Fibroblast of villous mesenchyme (primary cell): Measurements from ENCODE around the gene UBQLN3. TPM values are rescaled to one million over a fixed set of nuclear protein-coding genes. Genes with fewer than 3 reads are reported as not detected.

Experiments
- DNase-seq: peaks from one replicate; pipeline ENCODE4 v3.0.0-alpha.2; 2010; ENCODE audit warnings: low read depth
- H3K4me3 ChIP-seq: 2 replicates; pipeline ENCODE4 v1.5.1; 2011; ENCODE audit warnings: low read depth, mild to moderate bottlenecking, low read length
- total RNA-seq: library from RNA; depleted of rRNA; stranded (reverse); fragments of >200 nt; gene quantifications from 2 replicates; pipeline ENCODE4 v1.2.3, GENCODE V29; 2012
- TF ChIP-seq, protein P1 (sequence below): IDR thresholded peaks from 2 replicates; pipeline ENCODE4 v1.5.1; 2012; ENCODE audit warnings: low read depth, mild to moderate bottlenecking, low read length; ENCODE audit not compliant: insufficient read depth

The UBQLN3 gene
- total RNA-seq: 0.43 TPM in 1 of 2 replicates, not detected in the other

DNA sequence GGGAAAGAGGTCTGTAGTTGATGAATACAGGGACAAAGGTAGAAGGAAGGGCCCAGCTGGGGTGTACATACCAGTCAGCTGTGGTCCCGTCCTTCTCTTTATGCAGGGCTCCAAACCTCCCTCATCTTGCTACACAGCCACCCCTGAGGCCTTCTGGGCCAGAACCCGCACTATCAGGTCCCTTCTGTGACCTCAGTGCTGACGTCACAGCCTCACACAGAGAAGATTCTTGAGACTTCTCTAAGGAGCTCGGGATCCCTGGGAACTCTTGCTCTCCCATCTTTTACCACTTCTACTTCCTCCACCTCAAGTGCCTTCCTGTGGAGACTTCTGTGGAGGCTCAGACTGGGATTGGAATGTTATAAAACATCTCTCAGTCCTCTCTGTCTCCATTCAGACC is at the start of gene UBQLN3:
TSS of gene UBQLN3 (minus strand) at position 155 of the 400 bp plus-strand sequence. CDS start 399 bp downstream, outside the sequence.
- no peak within 1 kb of the TSS for H3K4me3 ChIP-seq
- DNase-seq: no peak
- TF ChIP-seq, protein P1, sequence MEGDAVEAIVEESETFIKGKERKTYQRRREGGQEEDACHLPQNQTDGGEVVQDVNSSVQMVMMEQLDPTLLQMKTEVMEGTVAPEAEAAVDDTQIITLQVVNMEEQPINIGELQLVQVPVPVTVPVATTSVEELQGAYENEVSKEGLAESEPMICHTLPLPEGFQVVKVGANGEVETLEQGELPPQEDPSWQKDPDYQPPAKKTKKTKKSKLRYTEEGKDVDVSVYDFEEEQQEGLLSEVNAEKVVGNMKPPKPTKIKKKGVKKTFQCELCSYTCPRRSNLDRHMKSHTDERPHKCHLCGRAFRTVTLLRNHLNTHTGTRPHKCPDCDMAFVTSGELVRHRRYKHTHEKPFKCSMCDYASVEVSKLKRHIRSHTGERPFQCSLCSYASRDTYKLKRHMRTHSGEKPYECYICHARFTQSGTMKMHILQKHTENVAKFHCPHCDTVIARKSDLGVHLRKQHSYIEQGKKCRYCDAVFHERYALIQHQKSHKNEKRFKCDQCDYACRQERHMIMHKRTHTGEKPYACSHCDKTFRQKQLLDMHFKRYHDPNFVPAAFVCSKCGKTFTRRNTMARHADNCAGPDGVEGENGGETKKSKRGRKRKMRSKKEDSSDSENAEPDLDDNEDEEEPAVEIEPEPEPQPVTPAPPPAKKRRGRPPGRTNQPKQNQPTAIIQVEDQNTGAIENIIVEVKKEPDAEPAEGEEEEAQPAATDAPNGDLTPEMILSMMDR: no peak

GRCh38 chr11:5557751-5558150 is 48.0 kb upstream of the UBQLN3 start:
- DNase-seq: no peak
- TF ChIP-seq, protein P1: no peak
- H3K4me3 ChIP-seq: no peak overlapping the region

DNA sequence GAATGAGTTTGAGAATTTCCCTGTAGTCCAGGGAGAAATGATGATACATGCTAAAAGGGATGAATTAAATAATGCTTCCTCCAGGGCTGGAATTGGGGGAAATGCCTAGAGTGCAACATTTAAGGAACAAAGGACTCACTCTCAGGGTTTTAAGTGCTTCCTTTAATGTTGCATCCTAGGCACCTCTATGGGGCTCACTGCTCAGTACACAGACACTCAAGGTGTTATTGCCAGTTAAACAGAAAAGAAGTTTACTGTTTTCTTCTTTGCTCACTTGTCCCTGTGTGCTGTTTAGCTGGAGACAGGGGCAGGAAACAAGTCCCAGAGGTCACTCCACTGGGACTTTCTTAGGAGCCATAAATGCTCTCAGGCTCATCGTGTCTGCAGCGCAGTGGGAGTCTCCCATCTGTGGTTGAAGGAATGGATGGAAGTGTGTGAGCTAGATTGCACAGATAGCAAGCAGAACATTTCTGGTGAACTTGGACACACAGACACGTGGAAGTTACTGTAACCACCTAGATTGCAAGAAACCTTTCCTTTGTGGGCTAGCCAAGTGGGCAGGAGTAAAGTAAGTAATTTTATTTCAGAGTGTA is 46.9 kb upstream of the UBQLN3 start:
- TF ChIP-seq, protein P1: no peak
- H3K4me3 ChIP-seq: no peak overlapping the region
- no peak for DNase-seq

- no peak for DNase-seq
- no peak overlapping the region for H3K4me3 ChIP-seq
- TF ChIP-seq, protein P1: no peak
Observed at GRCh38 chr11:5553343-5553742, 43.6 kb upstream of the UBQLN3 start.

DNA sequence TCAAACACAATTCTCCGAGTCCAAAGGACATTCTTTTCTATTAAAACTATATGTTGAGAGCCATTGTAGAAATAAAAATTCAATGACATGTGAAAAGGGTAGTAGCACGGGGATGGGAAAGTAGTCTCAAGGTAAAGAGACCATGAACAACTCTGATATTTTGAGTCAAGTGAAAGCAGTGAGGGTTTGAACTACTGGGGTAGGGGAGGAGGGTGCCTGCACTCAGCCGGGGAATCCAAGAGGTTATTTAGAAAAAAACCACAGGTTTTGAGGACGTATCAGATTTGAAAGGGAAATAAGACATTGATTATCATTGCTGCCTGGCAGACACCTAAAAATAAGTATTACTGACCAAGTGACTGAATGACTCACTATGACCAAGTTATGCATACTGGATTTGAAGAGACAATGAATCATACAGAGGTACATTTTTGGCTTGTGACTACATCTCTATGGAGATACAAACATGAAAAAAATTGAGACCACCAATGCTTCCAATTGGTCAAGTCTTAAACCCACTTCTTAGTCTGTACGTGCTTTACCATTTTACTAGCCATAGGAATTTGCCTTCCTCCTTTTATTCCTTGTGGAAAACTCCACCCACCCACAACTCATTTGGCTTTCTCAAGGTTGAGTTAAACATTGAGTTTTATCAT is 40.8 kb upstream of the UBQLN3 start:
- TF ChIP-seq, protein P1: no peak
- peak; percentile 46 for DNase-seq
- no peak overlapping the region for H3K4me3 ChIP-seq

DNA sequence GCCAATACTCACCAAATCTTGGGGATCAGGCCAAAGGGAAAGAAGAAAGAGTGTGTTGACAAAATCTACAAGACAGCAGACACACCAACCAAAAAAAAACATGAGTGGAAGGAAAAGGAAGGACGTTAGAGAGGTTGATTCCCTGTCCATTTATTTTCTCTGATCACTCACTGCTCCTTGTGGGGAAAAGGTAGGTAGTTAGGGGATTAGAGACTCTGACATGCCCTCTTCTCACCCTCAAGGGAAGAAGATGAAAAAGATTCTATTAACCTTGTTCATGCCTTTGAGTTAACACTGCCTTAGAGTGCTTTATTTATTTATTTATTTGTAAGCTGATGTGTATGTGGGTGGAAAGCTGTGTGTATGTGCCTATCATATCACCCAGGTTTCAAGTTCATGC is 38.7 kb upstream of the UBQLN3 start, which contains the start of gene OR52H1:
TSS of gene OR52H1 (minus strand) at position 101 of the 400 bp plus-strand sequence. CDS start 3,035 bp downstream, outside the sequence.
- no peak for DNase-seq
- H3K4me3 ChIP-seq: no peak within 1 kb of the TSS
- TF ChIP-seq, protein P1: no peak

- no peak overlapping the region for H3K4me3 ChIP-seq
- DNase-seq: no peak
- TF ChIP-seq, protein P1: no peak
Observed at GRCh38 chr11:5547982-5548381, 38.2 kb upstream of the UBQLN3 start.
